ENCODE data around the gene STIMATE.

DNA sequence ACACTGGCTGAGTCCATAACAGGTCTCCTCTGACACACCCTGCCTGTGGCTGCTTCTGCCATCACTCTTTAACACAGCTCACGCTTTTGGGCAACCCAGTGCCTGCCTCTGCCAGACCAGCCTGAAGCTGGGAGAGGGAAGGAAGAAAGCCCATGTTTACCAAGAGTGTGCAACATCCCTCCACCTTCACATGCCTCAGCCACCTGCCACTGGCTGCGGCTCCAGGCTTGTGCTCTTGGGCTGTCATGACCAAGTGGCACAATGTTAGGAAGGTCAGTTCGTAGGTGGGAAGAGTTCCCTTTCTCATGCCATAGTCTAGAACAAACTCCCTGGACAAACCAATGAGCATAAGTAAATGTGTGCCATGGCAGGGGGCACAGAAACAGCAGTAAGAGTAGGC is 20.3 kb downstream of the STIMATE start:
- TF ChIP-seq FOXA1 (IDR thresholded peaks at IDR 0.05) = no peak
- no peak for TF ChIP-seq CTBP1 (IDR thresholded peaks at IDR 0.05; ENCODE audit: borderline replicate concordance)
- TF ChIP-seq LEF1 (IDR thresholded peaks at IDR 0.05; ENCODE audit: borderline replicate concordance) = no peak
- no peak for TF ChIP-seq FOXM1 (IDR thresholded peaks at IDR 0.05; ENCODE audit: borderline replicate concordance)
- TF ChIP-seq NFRKB (IDR thresholded peaks at IDR 0.05) = no peak
- TF ChIP-seq SP1 (IDR thresholded peaks at IDR 0.05) = no peak
- TF ChIP-seq ARNT (IDR thresholded peaks at IDR 0.05) = no peak
- TF ChIP-seq ZNF384 (IDR thresholded peaks at IDR 0.05) = no peak
- no peak for TF ChIP-seq BHLHE40 (IDR thresholded peaks at IDR 0.05; ENCODE audit: borderline replicate concordance)

Data from HEK293T (cell line).